WTC11 (cell line): ENCODE data around the gene PTPRC. TPM values are rescaled to one million over a fixed set of nuclear protein-coding genes. Genes with fewer than 3 reads are reported as not detected.

Experiments used
- ATAC-seq: fragments of 200-7000 bp; cut with Tn5 transposase; 2 replicates; pipeline ENCODE4 v1.10.0; 2021; ENCODE audit warnings: mild to moderate bottlenecking, moderate library complexity
- CTCF ChIA-PET: fragments of 300-600 bp; sonication (Branson Sonifier 250); formaldehyde crosslinking; loops from one replicate; lab custom pipeline; 2021; ENCODE audit warnings: antibody characterized with exemption; lab: Charles Lee
- POLR2A ChIA-PET: fragments of 350-600 bp; sonication (Branson Sonifier 250); formaldehyde crosslinking; loops from one replicate; lab custom pipeline; 2021; ENCODE audit warnings: antibody characterized with exemption; lab: Charles Lee
- DNase-seq: peaks from one replicate; pipeline ENCODE4 v3.0.0; 2021; ENCODE audit warnings: low spot score
- H3K27ac Mint-ChIP-seq: 2 replicates; pipeline ENCODE4 v1.8.0; 2021; ENCODE audit warnings: mixed read lengths
- H3K27me3 Mint-ChIP-seq: 2 replicates; pipeline ENCODE4 v1.8.0; 2021; ENCODE audit warnings: low read depth, mild to moderate bottlenecking, moderate library complexity, mixed read lengths
- H3K36me3 Mint-ChIP-seq: 2 replicates; pipeline ENCODE4 v1.8.0; 2021; ENCODE audit warnings: mixed read lengths
- H3K4me1 Mint-ChIP-seq: 2 replicates; pipeline ENCODE4 v1.8.0; 2022; ENCODE audit warnings: mixed read lengths
- H3K4me3 Mint-ChIP-seq: 2 replicates; pipeline ENCODE4 v1.8.0; 2021; ENCODE audit warnings: mild to moderate bottlenecking, moderate library complexity, mixed read lengths
- H3K9me3 Mint-ChIP-seq: 2 replicates; pipeline ENCODE4 v1.8.0; 2021; ENCODE audit warnings: mixed read lengths
- ATF1 ChIP-seq: sonication (generic); formaldehyde crosslinking; IDR thresholded peaks from 2 replicates; pipeline ENCODE4 v1.8.1; 2023; ENCODE audit warnings: mild to moderate bottlenecking, moderate library complexity, missing genetic modification reagents
- EMX1 ChIP-seq: fragments of 250-450 bp; sonication (Bioruptor Pico); IDR thresholded peaks from 2 replicates; pipeline ENCODE4 v1.8.0; 2021; ENCODE audit warnings: mild to moderate bottlenecking
- FOXK1 ChIP-seq: sonication (generic); formaldehyde crosslinking; IDR thresholded peaks from 2 replicates; pipeline ENCODE4 v1.8.0; 2022; ENCODE audit warnings: mild to moderate bottlenecking, moderate library complexity, missing genetic modification reagents
- GTF2I ChIP-seq: fragments of 250-450 bp; sonication (Bioruptor Pico); conservative IDR thresholded peaks from 2 replicates; pipeline ENCODE4 v1.4.0; 2021; ENCODE audit warnings: mild to moderate bottlenecking
- JAZF1 ChIP-seq: fragments of 250-450 bp; sonication (Bioruptor Pico); IDR thresholded peaks from 2 replicates; pipeline ENCODE4 v1.9.0; 2021; ENCODE audit warnings: moderate library complexity, mild to moderate bottlenecking, inconsistent platforms
- JUN ChIP-seq: sonication (generic); formaldehyde crosslinking; IDR thresholded peaks from 2 replicates; pipeline ENCODE4 v1.8.0; 2023; ENCODE audit warnings: mild to moderate bottlenecking, missing genetic modification reagents
- MXD4 ChIP-seq: fragments of 250-450 bp; sonication (Bioruptor Pico); IDR thresholded peaks from 2 replicates; pipeline ENCODE4 v1.8.0; 2021; ENCODE audit warnings: mild to moderate bottlenecking, moderate library complexity, borderline replicate concordance
- MYBL2 ChIP-seq: sonication (generic); formaldehyde crosslinking; IDR thresholded peaks from 2 replicates; pipeline ENCODE4 v1.8.1; 2023; ENCODE audit warnings: mild to moderate bottlenecking, moderate library complexity, missing genetic modification reagents
- NFE2L1 ChIP-seq: sonication (generic); formaldehyde crosslinking; IDR thresholded peaks from 2 replicates; pipeline ENCODE4 v1.8.1; 2023; ENCODE audit warnings: missing genetic modification reagents
- NFYB ChIP-seq: sonication (generic); formaldehyde crosslinking; conservative IDR thresholded peaks from 2 replicates; pipeline ENCODE4 v1.8.0; 2022; ENCODE audit warnings: low read depth, missing genetic modification reagents
- NR3C1 ChIP-seq: sonication (generic); formaldehyde crosslinking; conservative IDR thresholded peaks from 2 replicates; pipeline ENCODE4 v1.8.1; 2023; ENCODE audit warnings: low read depth, mild to moderate bottlenecking, missing genetic modification reagents
- OVOL2 ChIP-seq: fragments of 250-450 bp; sonication (Bioruptor Pico); IDR thresholded peaks from 2 replicates; pipeline ENCODE4 v1.9.0; 2021; ENCODE audit warnings: mild to moderate bottlenecking, borderline replicate concordance
- SOX15 ChIP-seq: fragments of 250-450 bp; sonication (Bioruptor Pico); IDR thresholded peaks from 2 replicates; pipeline ENCODE4 v1.9.0; 2021; ENCODE audit warnings: mild to moderate bottlenecking
- SP1 ChIP-seq: sonication (generic); formaldehyde crosslinking; conservative IDR thresholded peaks from 2 replicates; pipeline ENCODE4 v1.8.1; 2022; ENCODE audit warnings: missing genetic modification reagents
- ZNF138 ChIP-seq: sonication (generic); formaldehyde crosslinking; conservative IDR thresholded peaks from 2 replicates; pipeline ENCODE4 v1.8.1; 2022; ENCODE audit warnings: mild to moderate bottlenecking, moderate library complexity, missing genetic modification reagents
- ZNF263 ChIP-seq: sonication (generic); formaldehyde crosslinking; IDR thresholded peaks from 2 replicates; pipeline ENCODE4 v1.8.1; 2022; ENCODE audit warnings: low read depth, mild to moderate bottlenecking, moderate library complexity, missing genetic modification reagents
- ZNF396 ChIP-seq: fragments of 250-450 bp; sonication (Bioruptor Pico); IDR thresholded peaks from 2 replicates; pipeline ENCODE4 v1.8.0; 2021; ENCODE audit warnings: mild to moderate bottlenecking, moderate library complexity, borderline replicate concordance
- ZNF671 ChIP-seq: fragments of 250-450 bp; sonication (Bioruptor Pico); IDR thresholded peaks from 2 replicates; pipeline ENCODE4 v1.8.0; 2021; ENCODE audit warnings: mild to moderate bottlenecking
- total RNA-seq: library from RNA; stranded (reverse); gene quantifications from 3 replicates; pipeline ENCODE4 v1.2.3, GENCODE V29; 2021
- TF ChIP-seq, protein P1 (sequence below): sonication (generic); formaldehyde crosslinking; IDR thresholded peaks from 2 replicates; pipeline ENCODE4 v1.8.1; 2023; ENCODE audit warnings: mild to moderate bottlenecking, missing genetic modification reagents
- TF ChIP-seq, protein P2 (sequence below): sonication (generic); formaldehyde crosslinking; IDR thresholded peaks from 2 replicates; pipeline ENCODE4 v1.8.1; 2022; ENCODE audit warnings: low read depth, mild to moderate bottlenecking, moderate library complexity, missing genetic modification reagents, borderline replicate concordance
- TF ChIP-seq, protein P3 (sequence below): sonication (generic); formaldehyde crosslinking; IDR thresholded peaks from 2 replicates; pipeline ENCODE4 v1.8.1; 2022; ENCODE audit warnings: low read depth, missing genetic modification reagents, borderline replicate concordance
- TF ChIP-seq, protein P4 (sequence below): fragments of 250-450 bp; sonication (Bioruptor Pico); IDR thresholded peaks from 2 replicates; pipeline ENCODE4 v1.8.0; 2021; ENCODE audit warnings: mild to moderate bottlenecking
- TF ChIP-seq, protein P5 (sequence below): sonication (generic); formaldehyde crosslinking; IDR thresholded peaks from 2 replicates; pipeline ENCODE4 v1.8.1; 2022; ENCODE audit warnings: missing genetic modification reagents, borderline replicate concordance
- TF ChIP-seq, protein P6 (sequence below): sonication (generic); formaldehyde crosslinking; IDR thresholded peaks from 2 replicates; pipeline ENCODE4 v1.8.0; 2022; ENCODE audit warnings: mild to moderate bottlenecking, missing genetic modification reagents
- TF ChIP-seq, protein P7 (sequence below): fragments of 250-450 bp; sonication (Bioruptor Pico); conservative IDR thresholded peaks from 2 replicates; pipeline ENCODE4 v1.9.0; 2021; ENCODE audit warnings: mild to moderate bottlenecking

The PTPRC gene
- total RNA-seq, 1 experiment from 2014 or later, result 1.4 TPM

DNA sequence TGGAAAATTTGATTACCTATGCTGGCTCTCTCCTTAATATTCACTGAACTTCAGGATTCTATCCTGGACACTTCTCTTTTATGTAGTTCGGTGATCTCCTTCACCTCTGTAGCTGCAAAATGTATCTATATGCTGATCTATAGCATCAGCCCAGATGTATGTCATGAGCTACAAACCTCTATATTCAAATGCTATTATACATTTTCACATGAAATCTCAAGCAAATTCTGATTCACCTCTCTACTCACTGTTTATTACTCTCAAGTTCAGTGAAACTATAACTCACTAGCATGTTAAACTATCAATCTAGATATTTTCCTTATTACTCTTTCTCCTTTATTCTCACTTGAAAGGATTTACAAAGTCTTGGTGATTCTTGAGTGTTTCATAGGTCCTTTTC is 52.2 kb downstream of the PTPRC start:
- ChIA-PET POLR2A (no interaction called here), CTCF (interaction anchor here (0.9 kb wide), 1 partner anchor 8 kb away, joined by 3 read pairs; no protein-coding TSS in a partner anchor)
- DNase-seq (no peak), ATAC-seq (no peak)
- no peak overlapping the region for H3K4me3 Mint-ChIP-seq
- H3K27ac Mint-ChIP-seq, result 0 out of 2 replicates have a peak overlapping the region, but pooled peaks have one; percentile 3
- no peaks in the 10 kb centered on the region for H3K27me3 Mint-ChIP-seq
- H3K4me1 Mint-ChIP-seq, result peaks cover 32% of the 10 kb centered on the region
- no peaks in the 10 kb centered on the region for H3K36me3 Mint-ChIP-seq
- H3K9me3 Mint-ChIP-seq, result no peaks in the 10 kb centered on the region
- no peak for TF ChIP-seq NFE2L1 (CRISPR knock-in tag)
- TF ChIP-seq GTF2I (CRISPR knock-in tag), result no peak
- TF ChIP-seq ZNF263 (CRISPR knock-in tag), result no peak
- TF ChIP-seq, protein P1, sequence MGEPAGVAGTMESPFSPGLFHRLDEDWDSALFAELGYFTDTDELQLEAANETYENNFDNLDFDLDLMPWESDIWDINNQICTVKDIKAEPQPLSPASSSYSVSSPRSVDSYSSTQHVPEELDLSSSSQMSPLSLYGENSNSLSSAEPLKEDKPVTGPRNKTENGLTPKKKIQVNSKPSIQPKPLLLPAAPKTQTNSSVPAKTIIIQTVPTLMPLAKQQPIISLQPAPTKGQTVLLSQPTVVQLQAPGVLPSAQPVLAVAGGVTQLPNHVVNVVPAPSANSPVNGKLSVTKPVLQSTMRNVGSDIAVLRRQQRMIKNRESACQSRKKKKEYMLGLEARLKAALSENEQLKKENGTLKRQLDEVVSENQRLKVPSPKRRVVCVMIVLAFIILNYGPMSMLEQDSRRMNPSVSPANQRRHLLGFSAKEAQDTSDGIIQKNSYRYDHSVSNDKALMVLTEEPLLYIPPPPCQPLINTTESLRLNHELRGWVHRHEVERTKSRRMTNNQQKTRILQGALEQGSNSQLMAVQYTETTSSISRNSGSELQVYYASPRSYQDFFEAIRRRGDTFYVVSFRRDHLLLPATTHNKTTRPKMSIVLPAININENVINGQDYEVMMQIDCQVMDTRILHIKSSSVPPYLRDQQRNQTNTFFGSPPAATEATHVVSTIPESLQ (CRISPR knock-in tag), result no peak
- TF ChIP-seq ATF1 (CRISPR knock-in tag), result no peak
- TF ChIP-seq, protein P2, sequence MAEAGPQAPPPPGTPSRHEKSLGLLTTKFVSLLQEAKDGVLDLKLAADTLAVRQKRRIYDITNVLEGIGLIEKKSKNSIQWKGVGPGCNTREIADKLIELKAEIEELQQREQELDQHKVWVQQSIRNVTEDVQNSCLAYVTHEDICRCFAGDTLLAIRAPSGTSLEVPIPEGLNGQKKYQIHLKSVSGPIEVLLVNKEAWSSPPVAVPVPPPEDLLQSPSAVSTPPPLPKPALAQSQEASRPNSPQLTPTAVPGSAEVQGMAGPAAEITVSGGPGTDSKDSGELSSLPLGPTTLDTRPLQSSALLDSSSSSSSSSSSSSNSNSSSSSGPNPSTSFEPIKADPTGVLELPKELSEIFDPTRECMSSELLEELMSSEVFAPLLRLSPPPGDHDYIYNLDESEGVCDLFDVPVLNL, result no peak
- no peak for TF ChIP-seq SOX15 (CRISPR knock-in tag)
- TF ChIP-seq, protein P3, sequence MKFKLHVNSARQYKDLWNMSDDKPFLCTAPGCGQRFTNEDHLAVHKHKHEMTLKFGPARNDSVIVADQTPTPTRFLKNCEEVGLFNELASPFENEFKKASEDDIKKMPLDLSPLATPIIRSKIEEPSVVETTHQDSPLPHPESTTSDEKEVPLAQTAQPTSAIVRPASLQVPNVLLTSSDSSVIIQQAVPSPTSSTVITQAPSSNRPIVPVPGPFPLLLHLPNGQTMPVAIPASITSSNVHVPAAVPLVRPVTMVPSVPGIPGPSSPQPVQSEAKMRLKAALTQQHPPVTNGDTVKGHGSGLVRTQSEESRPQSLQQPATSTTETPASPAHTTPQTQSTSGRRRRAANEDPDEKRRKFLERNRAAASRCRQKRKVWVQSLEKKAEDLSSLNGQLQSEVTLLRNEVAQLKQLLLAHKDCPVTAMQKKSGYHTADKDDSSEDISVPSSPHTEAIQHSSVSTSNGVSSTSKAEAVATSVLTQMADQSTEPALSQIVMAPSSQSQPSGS (CRISPR knock-in tag), result no peak
- no peak for TF ChIP-seq MXD4 (CRISPR knock-in tag)
- TF ChIP-seq JUN, result no peak

DNA sequence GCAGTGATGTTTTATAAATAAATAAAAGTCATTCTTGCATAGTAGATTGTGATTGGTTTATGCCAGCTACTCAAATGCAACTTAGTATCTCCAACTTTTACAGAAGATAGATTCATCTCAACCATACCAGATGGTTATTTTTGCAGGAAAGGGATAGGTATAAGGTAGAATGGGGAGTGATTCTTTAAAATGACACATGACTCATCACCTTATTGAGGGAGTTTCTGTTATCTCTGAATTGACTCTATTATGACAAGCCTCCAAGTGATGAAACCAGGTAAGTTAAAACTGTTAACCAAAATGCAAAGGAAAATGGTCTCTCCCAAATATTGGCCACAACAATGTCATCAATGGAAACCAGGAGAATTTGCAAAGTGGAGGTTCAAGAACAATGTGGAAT is 54.5 kb downstream of the PTPRC start:
- peaks cover 42% of the 10 kb centered on the region for H3K4me1 Mint-ChIP-seq
- ChIA-PET CTCF (no interaction called here), POLR2A (no interaction called here)
- DNase-seq, result no peak
- H3K9me3 Mint-ChIP-seq, result no peaks in the 10 kb centered on the region
- H3K27me3 Mint-ChIP-seq, result no peaks in the 10 kb centered on the region
- H3K27ac Mint-ChIP-seq, result no peak overlapping the region
- no peak overlapping the region for H3K4me3 Mint-ChIP-seq
- no peaks in the 10 kb centered on the region for H3K36me3 Mint-ChIP-seq
- no peak for ATAC-seq
- TF ChIP-seq NR3C1 (CRISPR knock-in tag) (no peak), ZNF671 (CRISPR knock-in tag) (no peak), ZNF138 (CRISPR knock-in tag) (no peak), SP1 (CRISPR knock-in tag) (no peak), ZNF396 (CRISPR knock-in tag) (no peak), FOXK1 (CRISPR knock-in tag) (no peak), OVOL2 (CRISPR knock-in tag) (no peak), NFYB (no peak), EMX1 (CRISPR knock-in tag) (no peak), MYBL2 (CRISPR knock-in tag) (no peak), JAZF1 (no peak)
- TF ChIP-seq, protein P4, sequence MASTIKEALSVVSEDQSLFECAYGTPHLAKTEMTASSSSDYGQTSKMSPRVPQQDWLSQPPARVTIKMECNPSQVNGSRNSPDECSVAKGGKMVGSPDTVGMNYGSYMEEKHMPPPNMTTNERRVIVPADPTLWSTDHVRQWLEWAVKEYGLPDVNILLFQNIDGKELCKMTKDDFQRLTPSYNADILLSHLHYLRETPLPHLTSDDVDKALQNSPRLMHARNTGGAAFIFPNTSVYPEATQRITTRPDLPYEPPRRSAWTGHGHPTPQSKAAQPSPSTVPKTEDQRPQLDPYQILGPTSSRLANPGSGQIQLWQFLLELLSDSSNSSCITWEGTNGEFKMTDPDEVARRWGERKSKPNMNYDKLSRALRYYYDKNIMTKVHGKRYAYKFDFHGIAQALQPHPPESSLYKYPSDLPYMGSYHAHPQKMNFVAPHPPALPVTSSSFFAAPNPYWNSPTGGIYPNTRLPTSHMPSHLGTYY, result no peak
- TF ChIP-seq, protein P1 (CRISPR knock-in tag), result no peak
- TF ChIP-seq, protein P5, sequence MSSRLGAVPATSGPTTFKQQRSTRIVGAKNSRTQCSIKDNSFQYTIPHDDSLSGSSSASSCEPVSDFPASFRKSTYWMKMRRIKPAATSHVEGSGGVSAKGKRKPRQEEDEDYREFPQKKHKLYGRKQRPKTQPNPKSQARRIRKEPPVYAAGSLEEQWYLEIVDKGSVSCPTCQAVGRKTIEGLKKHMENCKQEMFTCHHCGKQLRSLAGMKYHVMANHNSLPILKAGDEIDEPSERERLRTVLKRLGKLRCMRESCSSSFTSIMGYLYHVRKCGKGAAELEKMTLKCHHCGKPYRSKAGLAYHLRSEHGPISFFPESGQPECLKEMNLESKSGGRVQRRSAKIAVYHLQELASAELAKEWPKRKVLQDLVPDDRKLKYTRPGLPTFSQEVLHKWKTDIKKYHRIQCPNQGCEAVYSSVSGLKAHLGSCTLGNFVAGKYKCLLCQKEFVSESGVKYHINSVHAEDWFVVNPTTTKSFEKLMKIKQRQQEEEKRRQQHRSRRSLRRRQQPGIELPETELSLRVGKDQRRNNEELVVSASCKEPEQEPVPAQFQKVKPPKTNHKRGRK (CRISPR knock-in tag), result no peak
- TF ChIP-seq, protein P6, sequence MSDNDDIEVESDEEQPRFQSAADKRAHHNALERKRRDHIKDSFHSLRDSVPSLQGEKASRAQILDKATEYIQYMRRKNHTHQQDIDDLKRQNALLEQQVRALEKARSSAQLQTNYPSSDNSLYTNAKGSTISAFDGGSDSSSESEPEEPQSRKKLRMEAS (CRISPR knock-in tag), result no peak
- TF ChIP-seq, protein P7, sequence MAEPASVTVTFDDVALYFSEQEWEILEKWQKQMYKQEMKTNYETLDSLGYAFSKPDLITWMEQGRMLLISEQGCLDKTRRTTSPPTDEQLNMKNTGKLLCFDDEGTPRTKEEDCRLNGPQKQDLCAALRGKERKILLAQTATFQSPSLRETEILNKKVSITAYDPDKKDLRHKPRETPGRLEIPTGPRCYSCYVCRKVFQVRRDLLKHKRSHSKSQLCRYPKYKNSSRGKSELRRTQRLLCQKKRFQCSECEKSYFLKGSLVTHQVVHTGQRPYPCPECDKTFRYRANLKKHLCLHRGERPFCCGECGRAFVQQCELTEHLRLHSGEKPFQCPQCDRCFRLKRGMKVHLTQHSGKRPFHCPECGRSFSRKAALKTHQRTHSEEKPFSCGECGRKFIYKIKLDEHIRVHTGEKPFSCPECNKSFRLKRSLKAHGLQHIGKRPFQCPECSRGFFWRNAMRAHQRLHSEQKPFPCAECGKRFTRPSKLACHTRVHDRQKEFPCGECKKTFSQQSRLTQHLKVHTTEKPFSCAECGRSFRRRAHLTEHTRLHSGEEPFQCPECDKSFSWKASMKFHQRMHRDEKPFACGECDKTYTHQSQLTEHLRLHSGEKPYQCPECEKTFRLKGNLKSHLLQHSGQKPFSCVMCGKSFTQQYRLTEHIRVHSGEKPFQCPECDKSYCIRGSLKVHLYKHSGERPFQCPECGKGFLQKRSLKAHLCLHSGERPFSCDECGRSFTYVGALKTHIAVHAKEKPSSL, result no peak
